ENCODE results near the gene DPYSL4.

- TF ChIP-seq SIN3A (IDR thresholded peaks at IDR 0.05; ENCODE audit: borderline replicate concordance, insufficient read depth, low read length) (no peak), POLR2AphosphoS5 (IDR thresholded peaks at IDR 0.05; ENCODE audit: low read depth, low read length) (no peak), TAF1 (IDR thresholded peaks at IDR 0.05; ENCODE audit: borderline replicate concordance, insufficient read depth, low read length) (no peak)
Measured at GRCh38 chr10:132228616-132229015, 41.9 kb downstream of the DPYSL4 start.

All from PFSK-1 (cell line).